Muscle of back (tissue), 11 donors: ENCODE results near the gene RARG. TPM values are rescaled to one million over a fixed set of nuclear protein-coding genes. Genes with fewer than 3 reads are reported as not detected.
A peak's percentile ranks its signal among the peaks of the same experiment; 100 is the strongest.
"Not testable (repeated sequence)": the region's sequence is repeated elsewhere in the genome, so short reads cannot be mapped to it uniquely, and the experiment has no call there.

ENCODE experiments used
- DNase-seq, 3 donors: peaks; one replicate each; pipeline versions ENCODE4 v3.0.0 to v3.0.0-alpha.2; 2013
- polyA plus RNA-seq, 10 donors: library from polyadenylated mRNA; unstranded; fragments of 120-200 nt; gene quantifications; one replicate each; pipeline ENCODE4 v1.2.1, GENCODE V29; 2013; ENCODE audit not compliant: insufficient read length in 10 of 10

The RARG gene
- polyA plus RNA-seq, 10 donors, result 17.8 to 45.7 (median 26.1) TPM

- no peak for DNase-seq
Observed at GRCh38 chr12:53192531-53193021, 39.4 kb downstream of the RARG start.

DNA sequence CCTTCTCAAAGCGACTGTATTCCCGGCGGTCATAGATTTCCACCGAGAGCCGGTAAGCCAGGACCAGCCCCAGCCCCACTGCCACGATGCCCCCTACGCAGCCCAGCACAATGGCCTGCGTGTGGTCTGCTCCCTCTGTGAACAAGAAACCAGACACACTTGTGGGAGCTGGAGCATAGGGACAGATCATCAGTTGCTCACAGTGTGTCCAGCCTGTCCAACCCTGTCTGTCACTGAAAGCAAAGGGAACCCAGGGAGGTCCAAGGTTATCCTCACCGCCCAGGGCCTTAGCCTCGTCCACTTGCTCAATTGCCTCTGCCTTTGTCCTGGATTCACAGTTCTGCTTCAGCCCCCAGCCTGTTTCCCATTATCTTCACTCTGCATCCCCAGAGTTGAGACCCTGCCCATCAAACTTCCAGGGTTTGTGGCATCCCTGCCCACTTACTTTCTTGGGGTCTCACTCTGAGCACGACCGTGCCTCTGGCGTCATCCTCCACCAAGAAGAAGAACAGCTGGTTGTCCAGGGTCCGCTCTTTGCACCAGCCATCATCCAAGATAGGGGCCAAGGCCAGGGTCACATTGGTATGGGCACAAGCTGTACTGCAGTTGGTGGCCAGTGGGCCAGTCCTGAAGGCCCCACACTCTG is 40.0 kb downstream of the RARG start:
- no peak for DNase-seq

- DNase-seq, result no peak
Observed at GRCh38 chr12:53191096-53191884, 40.7 kb downstream of the RARG start.

GRCh38 chr12:53190108-53190729 is 41.8 kb downstream of the RARG start:
- peak in 1 of 3 donors; percentile 61 for DNase-seq

DNA sequence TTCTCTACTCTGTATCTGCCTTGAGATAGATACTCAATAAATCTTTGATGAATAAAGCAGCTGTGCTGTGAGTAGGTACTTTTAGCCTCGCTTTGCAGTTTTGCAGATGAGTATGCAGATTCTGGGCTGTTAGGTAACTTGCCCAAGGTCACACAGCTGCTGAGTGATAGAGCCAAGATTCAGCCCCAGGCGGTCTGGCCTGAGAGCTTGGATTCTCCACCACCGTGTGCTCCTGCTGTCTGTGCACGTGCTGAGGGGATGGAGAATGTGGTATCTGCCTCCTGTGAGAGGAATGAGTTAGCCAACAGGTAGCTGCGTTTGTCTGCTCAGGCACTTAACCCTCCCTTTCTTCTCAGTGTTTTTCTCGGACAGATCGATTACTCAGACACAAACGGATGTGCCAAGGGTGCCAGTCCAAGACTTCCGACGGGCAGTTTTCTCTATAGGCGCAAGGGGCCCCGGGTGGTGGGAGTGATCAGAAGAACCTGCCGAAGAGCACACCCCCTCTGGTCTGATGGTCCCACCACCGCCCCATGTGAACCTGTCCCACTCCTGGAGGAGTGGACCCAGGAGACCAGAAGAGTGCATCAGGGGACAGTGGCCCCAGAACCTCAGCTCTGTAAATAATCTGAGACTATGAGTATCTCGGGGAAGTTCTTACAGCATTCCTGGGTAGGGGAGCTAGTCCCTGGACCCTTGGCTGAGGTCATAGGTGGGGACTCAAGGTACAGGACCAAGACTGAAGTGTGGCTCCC is 44.7 kb downstream of the RARG start:
- no peak for DNase-seq

GRCh38 chr12:53186745-53187144 is 45.3 kb downstream of the RARG start:
- DNase-seq, result no peak

DNA sequence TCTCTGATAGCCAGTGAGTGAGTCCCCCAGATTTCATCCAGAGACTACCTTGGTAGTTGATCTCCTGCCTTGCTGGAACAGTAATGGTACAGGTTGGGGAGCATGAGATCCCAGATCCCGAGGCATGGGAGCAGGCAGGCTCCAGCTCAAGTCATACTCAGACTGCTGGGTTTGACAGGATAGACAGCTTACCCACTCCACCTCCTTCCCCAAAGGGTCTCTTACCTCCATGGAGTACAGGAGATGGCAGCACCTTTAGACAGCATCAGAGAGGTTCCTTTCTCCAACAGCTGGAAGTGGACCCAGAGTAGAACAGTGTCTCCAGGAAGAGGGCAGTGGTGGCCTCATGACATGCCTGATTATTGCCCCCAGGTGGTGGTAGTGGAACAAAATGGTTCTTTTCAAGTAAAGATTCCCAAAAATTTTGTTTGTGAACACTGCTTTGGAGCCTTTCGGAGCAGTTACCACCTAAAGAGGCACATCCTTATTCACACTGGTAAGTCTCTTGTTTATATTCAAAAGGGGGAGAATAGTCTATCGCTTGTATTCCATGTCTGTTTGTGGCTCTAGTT is 46.3 kb downstream of the RARG start:
- no peak for DNase-seq

- no peak for DNase-seq
Observed at GRCh38 chr12:53184828-53185227, 47.2 kb downstream of the RARG start.

- no peak for DNase-seq
Observed at GRCh38 chr12:53182903-53183302, 49.1 kb downstream of the RARG start.

- DNase-seq, result no peak
Observed at GRCh38 chr12:53181935-53182334, 50.1 kb downstream of the RARG start.

DNA sequence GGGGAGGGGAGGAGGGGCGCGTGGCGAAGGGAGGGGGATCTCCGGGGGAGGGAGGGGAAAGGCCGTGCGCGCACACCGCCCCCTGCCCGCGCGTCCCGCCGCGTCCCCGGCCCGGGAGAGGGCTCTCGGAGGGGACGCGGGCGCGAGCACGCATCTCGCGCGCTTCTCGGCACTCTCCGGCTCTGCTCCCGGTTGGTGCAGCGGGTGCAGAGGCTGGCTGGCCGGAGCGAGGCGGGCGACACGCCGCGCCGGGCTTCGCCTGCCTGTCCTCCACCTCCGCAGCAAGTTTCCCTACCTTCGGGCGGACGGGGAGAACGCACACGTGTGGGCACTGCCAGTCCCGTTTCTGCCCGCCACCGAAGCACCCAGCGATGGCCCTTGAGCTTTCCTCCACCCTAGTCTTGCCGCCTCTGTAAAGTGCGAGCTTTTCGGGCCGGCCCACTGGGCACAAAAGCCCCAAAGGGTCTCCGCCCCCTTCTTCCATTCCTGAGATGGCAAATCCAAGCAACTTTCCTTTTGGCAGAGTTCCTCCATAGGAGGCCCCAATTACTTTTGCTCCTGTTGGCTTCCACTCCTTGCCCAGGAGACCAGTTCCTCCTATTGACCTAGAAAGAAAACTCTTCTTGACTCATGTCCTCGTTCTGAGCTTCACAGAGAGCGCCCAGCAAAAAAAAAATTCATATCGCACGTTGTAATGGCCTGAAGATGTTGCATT is 50.9 kb downstream of the RARG start:
- peak; percentile 72 to 88 (median 81) for DNase-seq

- DNase-seq, result peak; percentile 97 to 99 (median 98)
Observed at GRCh38 chr12:53180220-53180930, 51.6 kb downstream of the RARG start, which contains the start of the genes CSAD and ZNF740. Gene CSAD (minus strand): TSS chr12:53180925. CDS start chr12:53173470, 7,455 bp downstream. Gene ZNF740 (plus strand): TSS chr12:53180722. CDS start chr12:53181984, 1,262 bp downstream.

GRCh38 chr12:53179687-53180219 is 52.3 kb downstream of the RARG start:
- DNase-seq, result no peak

DNA sequence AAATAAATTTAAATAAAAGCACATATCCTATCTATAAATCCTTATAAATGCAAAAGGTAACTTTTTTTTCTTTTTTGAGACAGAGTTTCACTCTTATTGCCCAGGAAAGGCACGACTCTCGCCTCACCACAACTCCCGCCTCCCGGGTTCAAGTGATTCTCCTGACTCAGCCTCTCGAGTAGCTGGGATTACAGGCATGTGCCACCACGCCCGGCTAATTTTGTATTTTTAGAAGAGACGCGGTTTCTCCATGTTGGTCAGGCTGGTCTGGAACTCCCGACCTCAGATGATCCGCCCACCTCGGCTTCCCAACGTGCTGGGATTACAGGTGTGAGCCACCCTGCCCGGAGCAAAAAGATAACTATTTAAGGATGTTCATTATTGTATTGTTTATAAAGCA is 53.2 kb downstream of the RARG start:
- not testable (repeated sequence) for DNase-seq

- not testable (repeated sequence) for DNase-seq
Observed at GRCh38 chr12:53177447-53177846, 54.6 kb downstream of the RARG start.

- DNase-seq, result no peak
Observed at GRCh38 chr12:53176750-53177149, 55.3 kb downstream of the RARG start.

DNA sequence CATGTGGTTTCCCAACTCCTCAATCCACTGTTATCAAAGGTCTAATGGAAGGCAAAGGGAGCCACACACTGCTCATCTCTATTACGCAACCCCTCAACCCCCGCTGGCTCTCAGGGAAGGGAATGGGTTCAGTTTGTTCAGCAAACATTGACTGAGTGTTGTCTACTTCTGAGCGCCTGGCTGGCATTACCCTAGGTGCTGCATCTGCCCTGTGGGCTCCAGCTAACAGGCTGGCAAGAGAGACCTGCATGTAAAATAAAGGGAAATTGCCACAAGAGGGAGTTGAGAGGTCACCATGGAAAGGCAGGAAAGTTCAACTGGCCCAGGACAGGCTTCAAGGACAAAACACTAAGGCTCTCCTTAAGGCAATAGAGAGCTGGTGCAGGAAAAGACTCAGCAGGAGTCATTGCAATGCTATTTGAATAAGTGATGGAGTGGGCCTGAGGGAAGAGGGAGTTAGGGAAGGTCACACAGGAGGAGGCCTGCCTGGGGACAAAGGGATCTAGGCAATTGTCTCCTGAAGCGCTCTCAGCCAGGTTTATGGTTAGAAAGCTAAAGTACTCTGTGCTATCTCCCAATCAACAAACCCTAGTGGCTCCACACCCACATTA is 57.0 kb downstream of the RARG start:
- DNase-seq, result no peak

DNA sequence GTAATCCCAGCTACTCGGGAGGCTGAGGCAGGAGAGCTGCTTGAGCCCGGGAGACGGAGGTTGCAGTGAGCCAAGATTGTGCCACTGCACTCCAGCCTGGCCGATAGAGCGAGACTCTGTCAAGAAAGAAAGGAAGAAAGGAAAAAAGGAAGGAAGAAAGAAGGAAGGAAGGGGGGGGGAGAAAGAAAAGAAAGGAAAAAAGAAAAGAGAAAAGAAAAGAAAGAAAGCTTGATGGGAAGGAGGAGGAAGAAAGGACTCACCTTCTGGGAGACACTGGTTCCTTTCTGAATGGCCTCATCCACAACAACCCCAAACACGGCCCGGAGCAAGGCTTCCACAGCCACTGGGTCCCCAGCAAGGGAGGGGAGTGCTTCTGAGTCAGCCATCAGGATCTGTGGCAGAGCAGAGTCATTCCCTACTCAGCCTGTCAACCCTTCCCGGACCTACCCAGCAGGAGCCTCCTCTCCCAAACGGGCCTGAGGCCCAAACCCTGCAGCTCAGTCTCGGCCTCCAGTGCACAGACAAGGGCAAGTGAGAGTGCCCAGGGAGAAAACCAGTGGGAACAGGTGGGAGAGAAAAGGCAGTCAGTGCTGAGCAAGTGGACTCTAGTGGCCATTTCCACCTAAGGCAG is 58.8 kb downstream of the RARG start:
- DNase-seq, result no peak

GRCh38 chr12:53172352-53172751 is 59.7 kb downstream of the RARG start:
- no peak for DNase-seq
